Fibroblast of pulmonary artery (primary cell): ENCODE measurements around the gene TRRAP.

Experiments
- DNase-seq: peaks from one replicate; pipeline ENCODE4 v3.0.0-alpha.2; 2010; ENCODE audit warnings: low read depth
- H3K4me3 ChIP-seq: replicated peaks from 2 replicates; pipeline ENCODE4 v1.5.1; 2011; ENCODE audit warnings: low read depth, mild to moderate bottlenecking, control low read depth, low read length, moderate library complexity
- CTCF ChIP-seq: IDR thresholded peaks from 2 replicates; pipeline ENCODE4 v1.5.1; 2011; ENCODE audit warnings: mild to moderate bottlenecking, control low read depth, low read length, inconsistent platforms; ENCODE audit errors: missing control alignments

The TRRAP gene

DNA sequence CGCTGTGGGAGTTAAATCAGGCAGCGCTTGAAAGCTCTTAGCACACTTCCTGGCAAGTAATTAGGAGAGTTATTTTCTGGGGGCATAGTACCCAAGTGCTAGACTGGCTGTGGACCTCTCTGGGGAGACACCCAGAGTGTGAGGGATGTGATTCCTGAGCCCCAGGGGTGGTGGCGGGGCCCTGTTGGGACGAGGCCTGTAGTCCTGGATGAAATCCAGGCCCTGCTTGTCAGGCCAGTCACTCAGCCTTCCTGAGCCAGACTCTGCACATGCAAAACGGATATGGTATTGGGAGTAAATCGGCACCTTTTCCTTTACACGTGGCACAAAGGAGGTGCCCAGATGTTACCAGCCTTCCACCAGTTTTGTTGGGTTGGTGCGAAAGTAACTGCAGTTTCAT is 31.2 kb downstream of the TRRAP start:
- no peak for TF ChIP-seq CTCF
- DNase-seq: no peak
- H3K4me3 ChIP-seq: no peak overlapping the region

GRCh38 chr7:98910427-98910826 is 32.1 kb downstream of the TRRAP start:
- no peak for DNase-seq
- H3K4me3 ChIP-seq: no peak overlapping the region
- no peak for TF ChIP-seq CTCF

DNA sequence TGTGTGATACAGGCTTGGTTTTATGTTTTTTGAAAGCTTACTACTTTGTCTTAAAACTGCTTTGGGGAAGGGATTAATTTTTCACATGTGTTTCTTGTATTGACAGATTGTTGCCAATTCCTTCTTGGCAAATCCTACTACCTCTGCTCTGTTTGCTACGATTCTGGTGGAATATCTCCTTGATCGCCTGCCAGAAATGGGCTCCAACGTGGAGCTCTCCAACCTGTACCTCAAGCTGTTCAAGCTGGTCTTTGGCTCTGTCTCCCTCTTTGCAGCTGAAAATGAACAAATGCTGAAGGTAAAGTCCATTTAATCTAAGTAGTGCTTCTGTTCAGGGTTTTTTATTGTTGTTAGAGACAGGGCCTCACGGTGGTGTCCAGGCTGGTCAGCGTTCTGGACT is 33.6 kb downstream of the TRRAP start:
- DNase-seq: no peak
- no peak overlapping the region for H3K4me3 ChIP-seq
- TF ChIP-seq CTCF: no peak

DNA sequence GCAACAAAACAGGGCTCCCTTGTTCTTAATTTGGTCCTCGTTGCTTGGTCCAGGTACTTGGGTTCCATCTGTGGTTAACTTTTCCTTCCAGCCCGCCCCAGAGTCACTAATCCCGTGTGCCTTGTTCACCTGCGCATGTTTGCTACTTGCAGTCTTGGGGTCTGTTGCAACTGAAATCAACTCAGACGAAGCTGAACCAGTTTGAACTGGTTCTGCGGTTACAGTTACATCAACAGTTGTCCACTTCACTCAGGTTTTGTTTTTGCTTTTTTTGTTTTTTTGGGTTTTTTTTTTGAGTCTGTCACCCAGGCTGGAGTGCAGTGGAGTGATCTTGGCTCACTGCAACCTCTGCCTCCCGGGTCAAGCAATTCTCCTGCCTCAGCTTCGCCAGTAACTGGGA is 34.7 kb downstream of the TRRAP start:
- H3K4me3 ChIP-seq: no peak overlapping the region
- no peak for DNase-seq
- TF ChIP-seq CTCF: no peak

GRCh38 chr7:98913612-98914011 is 35.3 kb downstream of the TRRAP start:
- DNase-seq: no peak
- H3K4me3 ChIP-seq: no peak overlapping the region
- no peak for TF ChIP-seq CTCF

- no peak for TF ChIP-seq CTCF
- DNase-seq: no peak
- H3K4me3 ChIP-seq: no peak overlapping the region
These were observed 39.0 kb downstream of the TRRAP start for GRCh38 chr7:98917331-98917730.

DNA sequence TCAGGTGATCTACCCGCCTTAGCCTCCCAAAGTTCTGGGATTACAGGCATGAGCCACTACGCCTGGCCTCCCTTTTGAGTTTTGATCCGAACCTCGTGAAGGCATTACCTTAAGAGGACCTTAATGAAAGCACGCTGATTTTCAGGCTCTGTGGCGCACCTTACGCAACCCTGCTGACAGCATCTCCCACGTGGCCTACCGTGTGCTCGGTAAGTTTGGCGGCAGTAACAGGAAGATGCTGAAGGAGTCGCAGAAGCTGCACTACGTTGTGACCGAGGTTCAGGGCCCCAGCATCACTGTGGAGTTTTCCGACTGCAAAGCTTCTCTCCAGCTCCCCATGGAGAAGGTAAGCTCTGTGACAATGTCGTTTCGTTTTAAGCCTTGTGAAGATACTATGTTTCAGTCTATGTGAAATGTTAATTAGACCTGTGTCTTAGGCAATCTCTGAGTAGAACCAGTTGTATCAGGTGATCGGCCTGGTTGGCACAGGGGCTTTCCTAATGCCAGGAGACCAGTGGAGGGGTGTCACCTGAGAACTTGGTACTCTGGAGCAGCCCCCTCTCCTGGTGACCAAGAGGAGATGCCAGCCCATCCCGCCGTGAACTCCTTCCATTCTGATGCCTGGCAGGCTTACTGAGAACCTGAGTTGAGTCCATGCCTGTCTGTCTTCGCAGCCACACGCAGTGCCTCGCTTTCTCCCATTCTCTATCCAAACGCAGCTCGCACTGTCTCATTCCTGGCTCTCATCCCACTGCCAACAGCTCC is 43.5 kb downstream of the TRRAP start:
- TF ChIP-seq CTCF: no peak
- H3K4me3 ChIP-seq: no peak overlapping the region
- no peak for DNase-seq
